ENCODE measurements around the gene HPCA. TPM values are rescaled to one million over a fixed set of nuclear protein-coding genes. Genes with fewer than 3 reads are reported as not detected.

The HPCA gene
- total RNA-seq, 4 donors from 2014 or later: 0.53 TPM; not detected in 3

DNA sequence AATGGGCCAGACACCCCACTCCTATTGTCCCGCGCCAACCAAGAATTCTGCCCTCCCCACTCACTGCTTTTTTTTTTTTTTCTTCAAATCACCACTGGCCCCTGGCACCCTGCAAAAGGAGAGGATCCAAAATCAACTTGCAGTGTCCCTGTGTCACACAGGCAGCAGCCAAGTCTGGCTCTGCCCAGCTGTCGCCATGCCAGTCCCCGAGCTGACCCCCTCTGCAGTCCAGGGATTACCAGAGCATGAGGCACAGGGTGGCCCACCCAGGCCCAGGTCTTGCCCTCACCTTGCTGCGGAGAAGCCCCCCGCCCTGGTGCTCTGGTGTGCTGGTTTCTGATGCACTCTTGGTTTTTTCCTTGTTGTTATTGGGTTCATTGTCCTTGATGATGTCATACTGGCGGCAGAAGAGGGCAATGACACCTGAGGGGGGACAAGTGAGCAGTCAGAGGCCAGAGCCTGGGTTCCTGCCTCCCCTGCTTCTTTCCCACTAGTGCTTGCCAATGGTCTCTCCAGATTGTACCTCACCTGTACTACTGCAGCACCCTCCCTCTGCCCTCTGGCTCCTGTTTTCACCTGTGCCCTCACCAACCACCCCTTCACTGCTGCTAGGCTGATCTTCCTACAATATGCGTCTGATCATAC is 21.8 kb upstream of the HPCA start:
- no peaks in the 10 kb centered on the region for H3K9me3 ChIP-seq
- H3K4me3 ChIP-seq: no peak overlapping the region
- no peaks in the 10 kb centered on the region for H3K4me1 ChIP-seq
- no peak overlapping the region for H3K27ac ChIP-seq
- peaks cover 0 to 18% (median 0%) of the 10 kb centered on the region in 3 donors for H3K36me3 ChIP-seq
- TF ChIP-seq POLR2A (IDR thresholded peaks at IDR 0.05) (no peak), CTCF (IDR thresholded peaks at IDR 0.05) (no peak)
- H3K27me3 ChIP-seq: no peaks in the 10 kb centered on the region
- DNase-seq: no peak

GRCh38 chr1:32865639-32866405 is 20.5 kb upstream of the HPCA start:
- Histone ChIP-seq H3K36me3 (peaks cover 0 to 10% (median 0%) of the 10 kb centered on the region in 3 donors), H3K27ac (no peak overlapping the region), H3K4me1 (peaks cover 0 to 7% (median 0%) of the 10 kb centered on the region in 4 donors), H3K27me3 (no peaks in the 10 kb centered on the region), H3K9me3 (no peaks in the 10 kb centered on the region), H3K4me3 (no peak overlapping the region)
- DNase-seq: no peak
- TF ChIP-seq POLR2A (IDR thresholded peaks at IDR 0.05) (no peak), CTCF (IDR thresholded peaks at IDR 0.05) (no peak)

DNA sequence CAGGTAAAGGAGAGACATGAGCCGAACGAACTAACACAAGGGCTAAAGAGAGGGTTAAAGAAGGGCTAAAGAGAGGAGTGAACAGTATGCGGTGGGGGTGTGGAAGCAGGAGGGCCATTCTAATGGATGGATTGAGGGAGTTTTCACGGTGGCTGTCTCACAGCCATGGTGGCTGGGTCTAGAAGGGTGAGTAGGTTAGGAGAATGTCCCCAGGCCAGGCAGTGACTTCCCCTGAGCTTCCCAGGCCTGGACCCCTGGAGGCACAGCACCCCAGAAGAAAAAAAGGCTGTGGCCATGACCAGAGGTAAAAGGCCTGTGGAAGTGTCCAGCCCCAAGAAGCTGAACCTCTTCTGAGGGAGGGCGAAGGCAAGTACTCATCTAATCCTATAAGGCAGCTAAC is 19.1 kb upstream of the HPCA start:
- no peak for TF ChIP-seq CTCF (IDR thresholded peaks at IDR 0.05)
- TF ChIP-seq POLR2A (IDR thresholded peaks at IDR 0.05): no peak
- H3K9me3 ChIP-seq: no peaks in the 10 kb centered on the region
- peaks cover 0 to 12% (median under 1%) of the 10 kb centered on the region in 4 donors for H3K4me1 ChIP-seq
- no peak overlapping the region for H3K27ac ChIP-seq
- no peak overlapping the region for H3K4me3 ChIP-seq
- H3K36me3 ChIP-seq: peaks cover 0 to 10% (median 0%) of the 10 kb centered on the region in 3 donors
- peaks cover 0 to 9% of the 10 kb centered on the region in 2 donors for H3K27me3 ChIP-seq
- no peak for DNase-seq

DNA sequence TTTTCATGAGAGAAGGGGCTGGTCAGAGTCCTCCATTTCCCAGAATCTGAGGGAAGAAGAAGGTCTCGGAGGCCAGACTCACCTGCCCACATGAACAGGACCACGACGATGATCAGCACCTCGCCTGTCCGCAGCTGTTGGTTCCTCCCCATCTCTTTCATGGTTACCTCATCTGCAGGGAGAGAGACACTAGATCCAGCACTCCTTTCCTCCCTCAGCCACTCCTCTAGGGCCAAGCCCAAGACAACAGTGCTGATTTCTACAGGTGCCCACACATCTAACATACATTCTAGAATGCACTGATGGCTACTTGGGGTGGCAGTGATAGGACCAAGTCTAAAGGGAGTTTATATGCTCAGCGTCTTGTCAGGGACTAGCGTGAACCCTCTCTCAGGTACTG is 18.6 kb upstream of the HPCA start:
- H3K4me1 ChIP-seq: peaks cover 0 to 17% (median 3%) of the 10 kb centered on the region in 4 donors
- H3K27ac ChIP-seq: no peak overlapping the region
- no peak for TF ChIP-seq POLR2A (IDR thresholded peaks at IDR 0.05)
- TF ChIP-seq CTCF (IDR thresholded peaks at IDR 0.05): no peak
- peaks cover 0 to 9% of the 10 kb centered on the region in 2 donors for H3K27me3 ChIP-seq
- DNase-seq: no peak
- peaks cover 0 to 8% (median 0%) of the 10 kb centered on the region in 3 donors for H3K36me3 ChIP-seq
- H3K4me3 ChIP-seq: no peak overlapping the region
- H3K9me3 ChIP-seq: no peaks in the 10 kb centered on the region

DNA sequence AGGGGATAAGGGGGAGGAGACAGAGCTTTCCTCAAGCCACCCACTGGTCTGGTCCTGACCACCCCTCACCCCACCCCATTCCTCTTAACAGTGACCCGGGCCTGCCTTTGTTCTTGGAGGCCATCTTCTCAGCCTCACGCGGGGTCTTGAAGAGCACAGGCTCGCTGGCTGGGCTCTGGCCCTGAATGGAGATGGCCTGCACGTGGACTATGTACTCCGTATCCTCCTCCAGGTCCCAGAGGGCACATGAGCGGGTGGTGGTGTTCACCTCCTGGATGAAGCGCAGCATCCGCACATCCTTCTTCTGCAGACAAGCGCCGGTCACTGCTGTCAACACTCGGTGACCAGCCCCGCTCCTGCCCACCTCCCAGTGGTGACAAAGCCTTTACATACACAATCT is 18.2 kb upstream of the HPCA start:
- DNase-seq: no peak
- Histone ChIP-seq H3K36me3 (peaks cover 0 to 4% (median 0%) of the 10 kb centered on the region in 3 donors), H3K9me3 (no peaks in the 10 kb centered on the region), H3K27ac (no peak overlapping the region), H3K27me3 (peaks cover 0 to 9% of the 10 kb centered on the region in 2 donors), H3K4me3 (no peak overlapping the region), H3K4me1 (peaks cover 0 to 19% (median 3%) of the 10 kb centered on the region in 4 donors)
- no peak for TF ChIP-seq POLR2A (IDR thresholded peaks at IDR 0.05)

Data from Peyer's patch (tissue), 4 donors.